H1 (cell line): ENCODE data around the gene FAT1. TPM values are rescaled to one million over a fixed set of nuclear protein-coding genes. Genes with fewer than 3 reads are reported as not detected.

Source experiments
- CTCF ChIA-PET: fragments of 300-600 bp; sonication (Branson Sonifier 250); formaldehyde crosslinking; loops from one replicate; lab custom pipeline; 2021; ENCODE audit not compliant: partially characterized antibody; lab: Charles Lee
- POLR2A ChIA-PET: fragments of 300-600 bp; sonication (Branson Sonifier 250); formaldehyde crosslinking; loops from one replicate; lab custom pipeline; 2021; ENCODE audit warnings: inconsistent platforms; ENCODE audit not compliant: partially characterized antibody; lab: Charles Lee
- DNase-seq, 2 experiments: peaks; one replicate each; pipeline versions ENCODE4 v3.0.0 to v3.0.0-alpha.2; 2010 to 2022; ENCODE audit warnings: low spot score in 2 of 2, low read depth in 1 of 2, mixed read lengths in 1 of 2
- FAIRE-seq: peaks from 2 replicates; lab custom pipeline; 2011; peaks lifted over from hg19 to GRCh38; lab: Jason Lieb, UNC
- H2AFZ ChIP-seq: 2 replicates; pipeline ENCODE4 v1.8.1; 2012; ENCODE audit warnings: low read length, inconsistent platforms
- H2AK5ac ChIP-seq: 2 replicates; pipeline ENCODE4 v1.6.1; 2013; ENCODE audit warnings: low read depth, low read length
- H2BK120ac ChIP-seq: replicated peaks from 2 replicates; pipeline ENCODE3; 2013; ENCODE audit warnings: low read depth, low read length, inconsistent platforms
- H2BK12ac ChIP-seq: 2 replicates; pipeline ENCODE4 v1.6.1; 2013; ENCODE audit warnings: low read depth, low read length
- H2BK15ac ChIP-seq: 2 replicates; pipeline ENCODE4 v1.6.1; 2013; ENCODE audit warnings: low read length
- H2BK20ac ChIP-seq: 2 replicates; pipeline ENCODE4 v1.6.1; 2013; ENCODE audit warnings: low read length
- H2BK5ac ChIP-seq: 2 replicates; pipeline ENCODE4 v1.6.1; 2013; ENCODE audit warnings: low read depth, low read length
- H3K14ac ChIP-seq: 2 replicates; pipeline ENCODE4 v1.6.1; 2013; ENCODE audit warnings: inconsistent platforms; ENCODE audit not compliant: insufficient read length
- H3K18ac ChIP-seq: 2 replicates; pipeline ENCODE4 v1.6.1; 2013; ENCODE audit warnings: low read length; ENCODE audit errors: extremely low read depth
- H3K23ac ChIP-seq: 2 replicates; pipeline ENCODE4 v1.6.1; 2013; ENCODE audit warnings: inconsistent platforms; ENCODE audit not compliant: insufficient read length
- H3K23me2 ChIP-seq: 2 replicates; pipeline ENCODE4 v1.6.1; 2013; ENCODE audit warnings: low read depth, low read length
- H3K27ac ChIP-seq: 2 replicates; pipeline ENCODE4 v1.6.1; 2011; ENCODE audit warnings: low read depth, low read length, inconsistent platforms
- H3K27me3 ChIP-seq, 4 experiments: replicated peaks in 1 of 4; 1 replicate in 1 of 4; 2 replicates in 3 of 4; pipeline versions ENCODE4 v1.6.1 to v1.8.1; 2011 to 2013; ENCODE audit warnings: low read length in 3 of 4, mild to moderate bottlenecking in 3 of 4, inconsistent platforms in 2 of 4, mixed read lengths in 2 of 4, moderate library complexity in 1 of 4; ENCODE audit not compliant: control insufficient read depth in 3 of 4, insufficient read depth in 3 of 4; ENCODE audit errors: extremely low read depth in 1 of 4
- H3K36me3 ChIP-seq, 4 experiments: 2 replicates each; pipeline versions ENCODE4 v1.6.1 to v1.8.1; 2011 to 2013; ENCODE audit warnings: mild to moderate bottlenecking in 4 of 4, low read length in 3 of 4, moderate library complexity in 2 of 4, control low read depth in 1 of 4, inconsistent platforms in 1 of 4; ENCODE audit not compliant: insufficient read depth in 4 of 4, control insufficient read depth in 2 of 4
- H3K4ac ChIP-seq: replicated peaks from 2 replicates; pipeline ENCODE3; 2013; ENCODE audit warnings: low read length, low read depth, mixed read lengths, inconsistent platforms; ENCODE audit not compliant: insufficient read length
- H3K4me1 ChIP-seq, 4 experiments: replicated peaks in 1 of 4; 1 replicate in 1 of 4; 2 replicates in 3 of 4; pipeline versions ENCODE4 v1.6.1 to v1.8.1; 2011 to 2013; ENCODE audit warnings: low read length in 3 of 4, inconsistent platforms in 2 of 4, mixed read lengths in 1 of 4; ENCODE audit not compliant: insufficient read depth in 4 of 4, control insufficient read depth in 3 of 4
- H3K4me2 ChIP-seq, 2 experiments: 2 replicates each; pipeline versions ENCODE4 v1.6.1 to v1.8.1; 2011 to 2013; ENCODE audit warnings: low read depth in 2 of 2, low read length in 2 of 2, control low read depth in 1 of 2, inconsistent platforms in 1 of 2, mild to moderate bottlenecking in 1 of 2; ENCODE audit not compliant: insufficient read depth in 1 of 2
- H3K4me3 ChIP-seq, 4 experiments: fragments of 200-600, 300-600 bp in 1 of 4; sonication (generic), shearing (Covaris generic), sonication (Bioruptor Twin) in 1 of 4; 2 replicates each; pipeline versions ENCODE4 v1.5.1 to v1.8.1; 2011 to 2016; ENCODE audit warnings: low read length in 4 of 4, low read depth in 3 of 4, control low read depth in 2 of 4, inconsistent platforms in 2 of 4, mild to moderate bottlenecking in 2 of 4, mixed read lengths in 1 of 4, moderate library complexity in 1 of 4; ENCODE audit not compliant: insufficient read depth in 2 of 4; ENCODE audit errors: extremely low read depth in 1 of 4
- H3K56ac ChIP-seq: replicated peaks from 2 replicates; pipeline ENCODE3; 2013; ENCODE audit warnings: low read depth, mild to moderate bottlenecking, mixed read lengths, low read length, inconsistent platforms; ENCODE audit not compliant: insufficient read length
- H3K79me1 ChIP-seq: 2 replicates; pipeline ENCODE4 v1.6.1; 2013; ENCODE audit warnings: low read depth, low read length, control low read depth
- H3K79me2 ChIP-seq, 2 experiments: 2 replicates each; pipeline versions ENCODE4 v1.6.1 to v1.8.1; 2012 to 2013; ENCODE audit warnings: low read length in 2 of 2, mild to moderate bottlenecking in 2 of 2, inconsistent platforms in 1 of 2; ENCODE audit not compliant: insufficient read depth in 2 of 2, control insufficient read depth in 1 of 2
- H3K9ac ChIP-seq, 4 experiments: replicated peaks in 1 of 4; 1 replicate in 1 of 4; 2 replicates in 3 of 4; pipeline versions ENCODE4 v1.6.1 to v1.8.1; 2011 to 2013; ENCODE audit warnings: low read depth in 3 of 4, low read length in 3 of 4, control low read depth in 2 of 4, mild to moderate bottlenecking in 2 of 4, moderate library complexity in 2 of 4, inconsistent platforms in 1 of 4; ENCODE audit errors: extremely low read depth in 1 of 4
- H3K9me3 ChIP-seq, 2 experiments: 2 replicates each; pipeline versions ENCODE4 v1.6.1 to v1.8.1; 2012 to 2013; ENCODE audit warnings: mild to moderate bottlenecking in 2 of 2, moderate library complexity in 2 of 2, control low read depth in 1 of 2, inconsistent platforms in 1 of 2, low read depth in 1 of 2, low read length in 1 of 2, mixed read lengths in 1 of 2; ENCODE audit not compliant: insufficient read depth in 2 of 2
- H4K20me1 ChIP-seq, 2 experiments: replicated peaks in 1 of 2; 2 replicates each; pipeline versions ENCODE3 to v1.8.1; 2011 to 2013; ENCODE audit warnings: inconsistent platforms in 2 of 2, low read length in 2 of 2, mild to moderate bottlenecking in 1 of 2; ENCODE audit not compliant: insufficient read depth in 2 of 2, control insufficient read depth in 1 of 2
- H4K5ac ChIP-seq: 2 replicates; pipeline ENCODE4 v1.6.1; 2013; ENCODE audit warnings: low read length, low read depth, mixed read lengths, inconsistent platforms; ENCODE audit not compliant: insufficient read length
- H4K8ac ChIP-seq: 2 replicates; pipeline ENCODE4 v1.8.0; 2013; ENCODE audit warnings: mild to moderate bottlenecking, moderate library complexity, low read length, inconsistent platforms; ENCODE audit not compliant: insufficient read depth; ENCODE audit errors: extremely low read depth
- H4K91ac ChIP-seq: replicated peaks from 2 replicates; pipeline ENCODE3; 2013; ENCODE audit warnings: low read length, mixed read lengths, inconsistent platforms; ENCODE audit not compliant: insufficient read length
- ASH2L ChIP-seq: fragments of 200-600, 300-600 bp; sonication (generic); IDR thresholded peaks from one replicate; pipeline ENCODE4 v1.7.1; 2017; ENCODE audit warnings: low read length
- CTBP2 ChIP-seq: IDR thresholded peaks from 2 replicates; pipeline ENCODE4 v1.7.0; 2011; ENCODE audit warnings: borderline replicate concordance, mild to moderate bottlenecking, moderate library complexity, mixed read lengths, low read length; ENCODE audit not compliant: insufficient read depth, insufficient read length
- NRF1 ChIP-seq: IDR thresholded peaks from 2 replicates; pipeline ENCODE4 v1.6.1; 2011; ENCODE audit warnings: mild to moderate bottlenecking, low read depth, low read length, improper control_type of control experiment
- PHF8 ChIP-seq: fragments of 200-600 bp; sonication (generic); conservative IDR thresholded peaks from 2 replicates; pipeline ENCODE4 v1.7.1; 2012; ENCODE audit warnings: low read depth, mild to moderate bottlenecking, inconsistent platforms, low read length, moderate library complexity
- SIN3A ChIP-seq, 2 experiments: IDR thresholded peaks in 1 of 2; conservative IDR thresholded peaks in 1 of 2; 2 replicates each; pipeline ENCODE4 v1.6.1; 2011 to 2012; ENCODE audit warnings: low read length in 2 of 2, improper control_type of control experiment in 1 of 2, low read depth in 1 of 2, mild to moderate bottlenecking in 1 of 2
- SUZ12 ChIP-seq: fragments of 200-600 bp; sonication (generic); IDR thresholded peaks from 2 replicates; pipeline ENCODE4 v1.6.1; 2012; ENCODE audit warnings: mild to moderate bottlenecking, inconsistent platforms, low read length, moderate library complexity, mixed read lengths
- TCF12 ChIP-seq: IDR thresholded peaks from 2 replicates; pipeline ENCODE4 v1.6.1; 2011; ENCODE audit warnings: low read depth, mild to moderate bottlenecking, low read length
- TEAD4 ChIP-seq: IDR thresholded peaks from 2 replicates; pipeline ENCODE4 v1.6.1; 2012; ENCODE audit warnings: low read depth, low read length, inconsistent platforms, mixed read lengths
- WGBS, 2 experiments: shearing (Covaris generic) in 1 of 2; methylation state at CpG; one replicate each; pipeline versions ENCODE4 v1.1.6 to v1.1.7; 2013 to 2015; ENCODE audit warnings: low lambda C conversion rate in 2 of 2, mixed read lengths in 2 of 2, inconsistent platforms in 1 of 2, low coverage in 1 of 2, missing lambda C conversion rate in 1 of 2; ENCODE audit not compliant: insufficient replicate concordance in 2 of 2, insufficient coverage in 1 of 2, insufficient read length in 1 of 2; ENCODE audit errors: extremely low coverage in 1 of 2, missing lambda C conversion rate in 1 of 2; 5-methylcytosine and 5-hydroxymethylcytosine counted together
- polyA plus RNA-seq, 7 experiments: library from polyadenylated mRNA; depleted of rRNA in 3 of 7; stranded (reverse) in 5 of 7; unstranded in 2 of 7; fragments of >200 nt in 5 of 7; fragments of 200-250 nt in 2 of 7; gene quantifications; 1 replicate in 5 of 7; 2 replicates in 1 of 7; 4 replicates in 1 of 7; pipeline versions ENCODE4 v1.2.1 to v1.2.3, GENCODE V29; 2011 to 2013; ENCODE audit warnings: missing spikeins in 2 of 7, mixed read lengths in 2 of 7
- total RNA-seq: library from RNA; stranded (reverse); fragmentation: NEBNext Ultra II Directional; extraction: Animal tissue kit (Norgen Biotek cat#: 25700); gene quantifications from 2 replicates; pipeline ENCODE4 v1.2.1, GENCODE V29; 2021
- TF ChIP-seq, protein P1 (sequence below), 3 experiments: IDR thresholded peaks; 1 replicate in 2 of 3; 2 replicates in 1 of 3; pipeline versions ENCODE4 v1.5.1 to v1.6.1; 2011; ENCODE audit warnings: low read length in 3 of 3, mild to moderate bottlenecking in 3 of 3, inconsistent platforms in 2 of 3, low read depth in 1 of 3, moderate library complexity in 1 of 3; ENCODE audit not compliant: insufficient read depth in 1 of 3; ENCODE audit errors: control extremely low read depth in 1 of 3
- TF ChIP-seq, protein P2 (sequence below): IDR thresholded peaks from 2 replicates; pipeline ENCODE4 v1.6.1; 2012; ENCODE audit warnings: inconsistent platforms

FAT1 gene
- total and polyA plus RNA-seq, 2 of the 8 experiments (the other 6 are each of a cell fraction or from before 2014, with no cell fraction given): 94.4 to 137 TPM

DNA sequence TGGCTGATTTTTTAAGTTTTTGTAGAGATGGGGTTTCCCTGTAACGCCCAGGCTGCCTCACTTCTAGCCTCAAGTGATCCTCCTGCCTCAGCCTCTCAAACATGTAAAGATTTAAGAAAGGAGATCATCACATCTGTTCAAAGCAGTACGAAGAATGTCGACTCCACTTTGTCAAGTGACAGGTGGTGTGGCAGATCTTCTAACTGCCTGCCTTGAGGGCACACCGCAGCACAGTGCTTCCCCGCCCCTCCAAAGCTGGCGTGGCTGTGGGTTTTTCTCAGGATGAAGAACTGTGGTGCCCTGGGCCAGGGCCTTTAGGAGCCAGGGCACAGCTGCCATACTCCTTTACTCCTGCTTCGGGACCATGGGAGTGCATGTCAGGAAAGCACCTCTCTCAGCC, 125.0 kb downstream of the FAT1 start:
- no peaks in the 10 kb centered on the region for H3K27me3 ChIP-seq
- H3K56ac ChIP-seq: no peak overlapping the region
- H2BK20ac ChIP-seq: no peak overlapping the region
- no peaks in the 10 kb centered on the region for H3K4me1 ChIP-seq
- no peak overlapping the region for H2BK120ac ChIP-seq
- no peaks in the 10 kb centered on the region; a peak in 1 of 4 replicates for H3K9me3 ChIP-seq
- peaks cover 2 to 4% of the 10 kb centered on the region in 2 experiments for H4K20me1 ChIP-seq
- no peaks in the 10 kb centered on the region; the same call in 1 of the 2 replicates for H3K79me1 ChIP-seq
- WGBS, 2 experiments: 92% methylated on average over 7 of the region's 7 CpGs; no CpG with 5 or more reads in 1 of the 2 experiments
- peaks cover 39 to 90% (median 69%) of the 10 kb centered on the region in 4 experiments for H3K36me3 ChIP-seq
- no peak overlapping the region for H2BK15ac ChIP-seq
- H4K91ac ChIP-seq: no peak overlapping the region
- H3K9ac ChIP-seq: no peak overlapping the region
- POLR2A ChIA-PET: interaction anchor here (1.6 kb wide), 1 partner anchor 24 kb away, joined by 3 read pairs; no protein-coding TSS in a partner anchor
- H3K23me2 ChIP-seq: no peaks in the 10 kb centered on the region
- FAIRE-seq: no peak
- no peak overlapping the region for H3K4me2 ChIP-seq
- H2BK5ac ChIP-seq: no peak overlapping the region
- no peak overlapping the region for H2AK5ac ChIP-seq
- no peak overlapping the region for H3K27ac ChIP-seq
- H3K14ac ChIP-seq: no peak overlapping the region
- no peak overlapping the region for H4K8ac ChIP-seq
- H3K18ac ChIP-seq: no peak overlapping the region
- no peaks in the 10 kb centered on the region for H3K79me2 ChIP-seq
- TF ChIP-seq NRF1 (no peak), ASH2L (no peak), SUZ12 (no peak), SIN3A (conservative IDR thresholded peaks at IDR 0.05 in 1 of 2, IDR thresholded peaks at IDR 0.05 in 1 of 2; ENCODE audit: low read depth in 1 of 2, low read length in 2 of 2) (no peak), PHF8 (no peak), TEAD4 (no peak), TCF12 (no peak), CTBP2 (no peak)
- TF ChIP-seq, protein P1, sequence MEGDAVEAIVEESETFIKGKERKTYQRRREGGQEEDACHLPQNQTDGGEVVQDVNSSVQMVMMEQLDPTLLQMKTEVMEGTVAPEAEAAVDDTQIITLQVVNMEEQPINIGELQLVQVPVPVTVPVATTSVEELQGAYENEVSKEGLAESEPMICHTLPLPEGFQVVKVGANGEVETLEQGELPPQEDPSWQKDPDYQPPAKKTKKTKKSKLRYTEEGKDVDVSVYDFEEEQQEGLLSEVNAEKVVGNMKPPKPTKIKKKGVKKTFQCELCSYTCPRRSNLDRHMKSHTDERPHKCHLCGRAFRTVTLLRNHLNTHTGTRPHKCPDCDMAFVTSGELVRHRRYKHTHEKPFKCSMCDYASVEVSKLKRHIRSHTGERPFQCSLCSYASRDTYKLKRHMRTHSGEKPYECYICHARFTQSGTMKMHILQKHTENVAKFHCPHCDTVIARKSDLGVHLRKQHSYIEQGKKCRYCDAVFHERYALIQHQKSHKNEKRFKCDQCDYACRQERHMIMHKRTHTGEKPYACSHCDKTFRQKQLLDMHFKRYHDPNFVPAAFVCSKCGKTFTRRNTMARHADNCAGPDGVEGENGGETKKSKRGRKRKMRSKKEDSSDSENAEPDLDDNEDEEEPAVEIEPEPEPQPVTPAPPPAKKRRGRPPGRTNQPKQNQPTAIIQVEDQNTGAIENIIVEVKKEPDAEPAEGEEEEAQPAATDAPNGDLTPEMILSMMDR (IDR thresholded peaks at IDR 0.05; ENCODE audit: control extremely low read depth in 1 of 3, insufficient read depth in 1 of 3, low read depth in 1 of 3, low read length in 3 of 3): no peak
- TF ChIP-seq, protein P2, sequence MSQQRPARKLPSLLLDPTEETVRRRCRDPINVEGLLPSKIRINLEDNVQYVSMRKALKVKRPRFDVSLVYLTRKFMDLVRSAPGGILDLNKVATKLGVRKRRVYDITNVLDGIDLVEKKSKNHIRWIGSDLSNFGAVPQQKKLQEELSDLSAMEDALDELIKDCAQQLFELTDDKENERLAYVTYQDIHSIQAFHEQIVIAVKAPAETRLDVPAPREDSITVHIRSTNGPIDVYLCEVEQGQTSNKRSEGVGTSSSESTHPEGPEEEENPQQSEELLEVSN: no peak
- no peak overlapping the region for H3K4ac ChIP-seq
- no peak overlapping the region for H4K5ac ChIP-seq
- no peak overlapping the region for H3K23ac ChIP-seq
- CTCF ChIA-PET: interaction anchor here (0.7 to 1.8 kb wide), 3 partner anchors 11 to 122 kb away, joined by 3 to 7 read pairs (median 5); no protein-coding TSS in a partner anchor
- H2BK12ac ChIP-seq: no peak overlapping the region
- no peak for DNase-seq
- no peak overlapping the region for H3K4me3 ChIP-seq
- H2AFZ ChIP-seq: no peak overlapping the region
